HG03139 (cell line): ENCODE measurements around the gene ARID1A.
"Not testable (repeated sequence)": the region's sequence is repeated elsewhere in the genome, so short reads cannot be mapped to it uniquely, and the experiment has no call there.

ENCODE experiments used
- ATAC-seq: cut with Tn5 transposase; IDR thresholded peaks from one replicate; pipeline ENCODE4 v1.9.1; 2021; ENCODE audit not compliant: unreplicated experiment

The ARID1A gene

GRCh38 chr1:26697978-26698849, 2.4 kb downstream of the ARID1A start:
- no peak for ATAC-seq

DNA sequence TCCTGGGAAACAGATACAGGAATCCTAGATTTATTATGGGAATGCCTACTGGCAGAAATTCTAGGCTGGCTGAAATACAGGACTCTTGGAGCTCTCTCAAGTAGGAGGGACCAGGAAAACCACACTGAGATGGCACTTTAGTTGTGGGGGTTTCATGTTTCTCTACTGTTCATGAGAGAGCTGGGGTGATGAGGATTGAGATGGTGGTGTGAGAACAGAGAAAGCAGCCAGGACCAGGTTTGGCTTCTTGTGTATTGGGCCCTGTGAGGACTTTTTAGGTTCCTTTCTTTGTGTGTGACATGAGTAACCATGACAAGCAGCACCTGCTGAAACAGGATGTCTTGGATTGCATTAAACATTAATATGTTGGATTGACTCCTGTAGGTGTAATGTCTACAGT, 4.9 kb downstream of the ARID1A start:
- no peak for ATAC-seq

DNA sequence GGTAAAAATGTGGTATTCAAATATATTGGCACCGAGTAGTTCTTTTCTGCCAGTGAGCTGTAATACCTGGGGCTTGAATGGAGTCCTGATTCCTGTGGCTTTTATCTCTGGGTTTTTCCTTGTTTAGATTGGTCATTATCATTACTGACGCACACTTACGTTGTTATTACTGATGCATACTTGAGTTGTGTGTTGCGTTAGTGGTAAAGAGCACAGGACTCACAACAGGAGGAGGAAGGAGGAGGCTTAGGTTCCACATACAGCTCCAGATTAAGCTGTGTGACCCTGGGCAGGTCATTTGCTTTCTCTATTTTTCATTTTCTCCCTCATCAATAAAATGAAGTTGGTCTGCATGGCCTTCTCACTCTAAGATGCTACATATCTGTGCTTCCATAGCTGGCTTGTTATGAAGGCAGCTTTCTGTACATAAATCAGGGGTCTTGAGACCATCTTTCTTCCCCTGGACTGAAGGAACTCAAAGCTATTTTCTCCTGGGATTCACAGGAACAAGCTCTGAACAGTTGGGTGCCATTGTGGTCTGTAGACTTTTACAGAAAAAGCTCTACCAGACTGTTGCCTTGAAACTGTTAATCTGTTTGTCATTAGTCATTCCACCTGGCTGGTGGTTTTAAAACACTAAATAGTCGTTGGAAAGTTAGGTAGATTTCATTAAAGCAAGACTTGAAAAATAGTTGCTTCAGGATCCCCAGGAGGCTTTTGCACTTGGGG, 5.6 kb downstream of the ARID1A start:
- no peak for ATAC-seq

DNA sequence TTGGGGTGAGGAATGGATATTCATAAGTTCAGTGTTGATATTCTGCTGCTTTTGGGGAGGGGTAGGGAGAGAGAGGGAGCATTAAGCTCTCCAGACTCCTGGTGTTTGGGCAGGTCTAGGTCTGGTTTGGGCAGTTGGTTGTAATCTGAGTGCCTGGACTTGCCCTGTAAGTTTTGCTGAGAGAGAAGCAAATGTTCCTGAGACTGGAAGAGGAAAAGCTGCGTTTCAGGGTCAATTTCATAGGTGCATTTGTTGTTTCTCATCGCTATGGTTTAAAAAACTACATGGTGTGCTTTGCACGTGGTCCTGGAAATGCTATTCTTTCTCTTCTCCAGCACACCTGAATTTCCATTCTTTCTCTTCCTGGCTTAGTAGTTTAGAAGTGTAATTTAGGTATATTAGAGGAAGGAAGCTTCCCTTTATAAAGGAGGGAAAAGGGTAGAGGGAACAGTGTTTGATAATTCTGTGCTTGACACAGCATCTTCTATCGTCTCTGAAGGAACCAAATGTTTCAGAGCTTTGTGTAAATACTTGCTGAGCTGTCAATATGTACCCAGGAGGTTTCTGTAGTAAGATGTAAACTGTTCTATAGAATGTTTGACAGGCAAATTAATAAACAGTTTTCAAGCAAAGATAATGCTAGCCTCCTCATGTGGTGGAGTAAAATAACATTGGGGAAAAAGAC, 6.3 kb downstream of the ARID1A start:
- ATAC-seq: no peak

DNA sequence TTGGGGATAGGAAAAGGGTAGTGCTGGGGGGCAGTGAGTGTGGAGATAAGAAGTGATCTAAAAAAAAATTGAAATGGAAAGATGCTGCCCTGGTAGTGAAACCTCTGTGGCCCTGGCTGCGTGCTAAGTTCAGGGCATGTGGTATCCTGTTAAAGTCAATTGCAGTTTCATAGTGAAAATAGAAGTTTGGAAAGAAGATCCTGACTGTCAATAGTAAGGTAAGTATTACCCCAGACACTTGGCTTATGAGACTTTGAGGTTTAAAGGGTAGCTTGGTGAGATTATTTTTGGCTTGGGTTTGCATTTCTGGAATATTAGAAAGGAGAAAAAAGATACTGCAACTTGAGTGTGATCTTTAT, 6.8 kb downstream of the ARID1A start:
- ATAC-seq: no peak

- ATAC-seq: no peak
These were observed 7.7 kb downstream of the ARID1A start for GRCh38 chr1:26703478-26703877.

- no peak for ATAC-seq
These were observed 8.8 kb downstream of the ARID1A start for GRCh38 chr1:26704629-26705028.

DNA sequence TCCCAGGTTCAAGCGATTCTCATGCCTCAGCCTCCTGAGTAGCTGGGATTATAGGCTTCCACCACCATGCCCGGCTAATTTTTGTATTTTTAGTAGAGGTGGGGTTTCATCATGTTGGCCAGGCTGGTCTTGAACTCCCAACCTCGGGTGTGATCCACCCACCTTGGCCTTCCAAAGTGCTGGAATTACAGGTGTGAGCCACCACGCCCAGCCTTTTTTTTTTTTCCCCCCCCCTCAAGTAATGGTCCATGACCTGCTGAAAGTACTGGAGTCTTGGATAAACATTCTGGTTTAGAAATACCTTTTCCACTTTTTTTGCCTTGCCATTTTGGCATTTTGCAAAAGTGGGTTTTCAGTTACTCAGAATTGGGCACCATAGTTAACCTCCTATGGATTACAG, 9.4 kb downstream of the ARID1A start:
- not testable (repeated sequence) for ATAC-seq

DNA sequence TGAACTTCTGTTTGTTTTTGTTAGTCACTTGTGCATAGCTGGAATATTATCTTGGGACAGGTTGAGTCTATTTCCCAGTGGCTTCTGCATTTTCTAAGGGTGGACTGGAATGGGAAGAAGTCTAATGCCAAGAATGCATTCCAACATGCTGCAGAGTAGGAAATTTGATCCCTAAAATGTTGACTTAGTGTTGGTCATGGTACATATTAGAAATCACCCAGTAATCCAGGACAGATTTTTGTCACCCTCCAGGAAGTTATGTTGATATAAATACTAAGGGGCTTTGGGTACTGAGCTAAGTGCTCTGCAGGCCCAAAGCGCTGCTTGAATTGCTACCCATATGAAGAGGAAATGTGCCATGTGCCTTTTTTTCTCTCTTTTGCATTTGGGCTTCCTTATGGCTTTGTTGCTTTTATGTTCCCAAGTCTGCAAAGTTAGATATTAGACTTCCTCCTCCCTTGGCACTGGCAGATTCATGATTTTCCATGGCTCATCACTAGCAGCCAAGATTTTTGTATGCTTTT, 10.0 kb downstream of the ARID1A start:
- no peak for ATAC-seq

GRCh38 chr1:26706315-26706714, 10.5 kb downstream of the ARID1A start:
- ATAC-seq: no peak

DNA sequence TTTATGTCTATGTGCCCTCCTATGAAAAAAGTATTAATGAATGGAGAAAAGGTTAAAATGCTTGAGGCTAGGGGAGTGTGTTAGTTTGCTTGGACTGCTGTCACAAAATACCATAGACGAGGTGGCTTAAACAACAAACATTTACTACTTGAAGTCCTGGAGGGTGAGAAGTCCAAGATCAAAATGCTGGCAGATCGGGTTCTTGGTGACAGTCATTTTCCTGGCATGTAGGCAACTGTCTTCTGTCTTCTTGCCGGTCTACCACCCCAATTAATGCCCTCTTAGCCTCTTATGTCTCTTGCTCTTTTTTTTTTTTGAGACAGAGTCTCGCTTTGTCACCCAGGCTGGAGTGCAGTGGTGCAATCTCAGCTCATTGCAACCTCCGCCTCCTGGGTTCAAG, 15.0 kb downstream of the ARID1A start:
- ATAC-seq: no peak

DNA sequence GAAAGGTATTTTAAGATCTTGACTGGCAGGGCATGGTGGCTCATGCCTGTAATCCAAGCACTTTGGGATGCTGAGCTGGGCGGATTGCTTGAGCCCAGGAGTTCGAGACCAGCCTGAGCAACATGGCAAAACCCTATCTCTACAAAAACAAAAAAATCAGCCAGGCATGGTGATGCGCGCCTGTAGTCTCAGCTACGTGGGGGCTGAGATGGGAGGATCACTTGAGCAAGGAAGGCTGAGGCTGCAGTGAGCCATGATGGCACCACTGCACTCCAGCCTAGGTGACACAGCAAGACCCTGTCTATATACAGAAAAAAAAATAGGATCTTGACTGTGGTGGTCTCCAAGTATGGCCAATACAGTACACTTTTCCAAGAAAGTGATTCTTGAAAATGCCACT, 16.0 kb downstream of the ARID1A start:
- no peak for ATAC-seq

- ATAC-seq: no peak
These were observed 21.2 kb downstream of the ARID1A start for GRCh38 chr1:26717017-26717491.

GRCh38 chr1:26719205-26719604, 23.4 kb downstream of the ARID1A start:
- ATAC-seq: no peak

DNA sequence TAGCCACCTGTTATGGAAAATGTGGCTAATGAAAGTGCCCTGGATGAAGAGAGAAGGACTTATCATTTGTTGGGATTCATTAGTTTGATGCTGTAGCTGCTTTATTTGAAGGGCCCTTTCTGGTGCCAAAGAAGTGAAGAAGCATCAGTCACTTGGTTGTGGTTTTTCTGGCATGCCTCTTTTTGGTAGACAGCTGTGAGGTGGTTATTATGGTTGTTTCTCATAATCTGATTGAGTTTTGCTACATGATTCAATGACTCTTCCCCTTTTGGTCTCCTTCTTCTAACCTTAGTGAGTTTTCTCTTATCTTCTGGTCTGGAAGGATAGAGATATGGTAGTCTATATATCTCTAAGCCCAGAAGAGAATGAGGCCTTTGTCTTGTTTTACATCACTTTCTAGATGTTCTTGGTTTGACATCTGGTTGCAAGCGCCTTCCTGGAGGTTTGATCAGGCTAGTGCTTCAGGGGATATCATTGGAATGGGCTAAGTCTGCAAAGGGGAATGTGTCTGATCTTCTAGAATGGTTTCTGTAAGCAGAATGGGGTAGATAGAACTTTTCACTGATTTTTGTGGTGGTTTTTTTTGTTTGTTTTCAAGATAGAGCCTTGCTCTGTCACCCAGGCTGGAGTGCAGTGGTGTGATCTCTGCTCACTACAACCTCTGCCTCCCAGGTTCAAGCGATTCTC, 26.0 kb downstream of the ARID1A start:
- no peak for ATAC-seq

GRCh38 chr1:26723013-26723991, 27.5 kb downstream of the ARID1A start:
- no peak for ATAC-seq

DNA sequence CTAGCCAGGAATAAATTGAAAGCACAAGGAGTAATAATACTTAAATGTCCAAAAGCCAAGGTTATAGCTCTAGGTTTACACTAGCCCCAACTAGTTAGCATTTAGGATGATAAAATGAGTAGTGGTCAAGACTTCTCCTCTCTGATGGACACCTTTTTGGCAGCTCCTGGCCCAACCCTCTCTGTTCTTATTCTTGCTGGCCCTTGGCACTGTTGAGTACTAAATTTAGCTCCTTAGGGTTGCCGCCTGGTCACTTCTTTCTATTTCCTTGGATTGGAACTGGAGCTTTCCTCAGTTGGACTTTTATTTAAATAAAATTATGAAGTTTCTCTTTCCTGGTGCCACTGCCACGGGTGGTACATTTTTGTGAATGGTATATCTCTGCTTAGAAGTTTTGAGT, 28.3 kb downstream of the ARID1A start:
- ATAC-seq: no peak

DNA sequence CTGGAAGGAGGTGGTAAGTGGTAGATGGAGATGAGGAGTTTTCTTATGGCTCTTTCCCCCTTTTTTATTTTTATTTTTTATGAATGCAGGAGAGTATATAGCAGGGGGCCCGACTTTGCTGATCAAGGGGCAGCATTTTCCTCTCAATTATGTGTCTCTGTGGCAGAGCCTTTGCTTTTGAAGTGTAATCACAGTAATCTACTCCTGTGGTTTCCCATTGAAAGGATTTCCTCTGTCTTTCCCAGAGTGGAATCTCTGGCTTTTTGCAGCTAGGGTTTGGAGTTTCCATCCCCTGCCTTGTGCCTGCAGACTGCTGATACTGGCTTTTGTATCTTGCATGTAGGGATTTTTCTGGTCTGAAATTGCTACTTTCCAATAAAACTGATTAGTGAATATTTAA, 29.1 kb downstream of the ARID1A start:
- no peak for ATAC-seq

GRCh38 chr1:26725904-26726303, 30.1 kb downstream of the ARID1A start:
- not testable (repeated sequence) for ATAC-seq

GRCh38 chr1:26726784-26727183, 31.0 kb downstream of the ARID1A start:
- ATAC-seq: no peak
